Transverse colon (tissue), 4 donors: Measurements from ENCODE around the gene MAPKAP1. TPM values are rescaled to one million over a fixed set of nuclear protein-coding genes. Genes with fewer than 3 reads are reported as not detected.

Experiments used
- DNase-seq: peaks from one replicate; pipeline ENCODE4 v3.0.0-alpha.2; 2019
- H3K27ac ChIP-seq, 4 donors: fragments of 200-600 bp; sonication (generic); 2 replicates each; pipeline ENCODE4 v1.5.1; 2016 to 2018; ENCODE audit warnings: inconsistent platforms in 4 of 4
- H3K27me3 ChIP-seq: fragments of 200-600 bp; sonication (generic); 2 replicates; pipeline ENCODE4 v1.5.1; 2017; ENCODE audit warnings: inconsistent platforms
- H3K36me3 ChIP-seq, 4 donors: fragments of 200-600 bp; sonication (generic); 2 replicates each; pipeline ENCODE4 v1.5.1; 2017 to 2019; ENCODE audit warnings: inconsistent platforms in 4 of 4
- H3K4me1 ChIP-seq, 4 donors: fragments of 200-600 bp; sonication (generic); 2 replicates each; pipeline ENCODE4 v1.5.1; 2017 to 2020; ENCODE audit warnings: inconsistent platforms in 4 of 4
- H3K4me3 ChIP-seq, 4 donors: fragments of 200-600 bp; sonication (generic); 1 replicate in 1 of 4; 2 replicates in 3 of 4; pipeline versions ENCODE4 v1.5.1 to v1.6.1; 2017 to 2019; ENCODE audit warnings: inconsistent platforms in 4 of 4
- H3K9me3 ChIP-seq, 2 donors: fragments of 200-600 bp; sonication (generic); 2 replicates each; pipeline ENCODE4 v1.5.1; 2017 to 2019; ENCODE audit warnings: inconsistent platforms in 2 of 2
- CTCF ChIP-seq, 5 experiments: fragments of 200-600 bp in 3 of 5; fragments of 450-650 bp in 2 of 5; sonication (generic) in 3 of 5; IDR thresholded peaks; 1 replicate in 2 of 5; 2 replicates in 3 of 5; pipeline ENCODE4 v1.5.1; 2016 to 2017; ENCODE audit warnings: antibody characterized with exemption in 5 of 5, inconsistent platforms in 3 of 5, mild to moderate bottlenecking in 2 of 5, moderate library complexity in 1 of 5
- EP300 ChIP-seq: sonication (generic); formaldehyde crosslinking; IDR thresholded peaks from one replicate; pipeline ENCODE4 v1.6.1; 2017; ENCODE audit warnings: antibody characterized with exemption, low read depth
- POLR2A ChIP-seq: fragments of 450-650 bp; IDR thresholded peaks from one replicate; pipeline ENCODE4 v1.6.1; 2016; ENCODE audit warnings: antibody characterized with exemption, mild to moderate bottlenecking, moderate library complexity
- POLR2AphosphoS5 ChIP-seq, 3 donors: sonication (generic); formaldehyde crosslinking; IDR thresholded peaks; one replicate each; pipeline ENCODE4 v1.6.1; 2016; ENCODE audit warnings: antibody characterized with exemption in 3 of 3
- WGBS, 2 donors: methylation state at CpG; one replicate each; pipeline ENCODE4 v1.1.5; 2018; ENCODE audit warnings: low coverage in 1 of 2; 5-methylcytosine and 5-hydroxymethylcytosine counted together
- in situ Hi-C, 4 donors: fragments of 200-750 bp; cut with MboI; loops; one replicate each; pipeline versions ENCODE4 v1.15.0 to v1.15.1; 2017; ENCODE audit warnings: low sequenced_read_pairs in 3 of 4, low pct_ligation_motif_present in 1 of 4, low pct_unique_long_range_greater_than_20kb in 1 of 4
- intact Hi-C: fragments of 100-400 bp; cut with DNase I; formaldehyde crosslinking; loops from one replicate; pipeline ENCODE4 v1.15.1; 2023; ENCODE audit warnings: low total_unique reads
- total RNA-seq, 4 donors: library from RNA; depleted of rRNA; stranded (reverse); fragments of >200 nt; gene quantifications; one replicate each; pipeline ENCODE4 v1.1.0, GENCODE V29; 2016

The MAPKAP1 gene
- total RNA-seq, 4 donors from 2014 or later: 59.8 to 83.4 (median 71.2) TPM

- WGBS, 2 donors: 95 to 100% methylated on average over 2 to 8 of the region's 8 CpGs
- no peaks in the 10 kb centered on the region for H3K27me3 ChIP-seq
- intact Hi-C loops (no loop called here), in situ Hi-C loops (no loop called here)
- H3K4me3 ChIP-seq: no peak overlapping the region
- no peak for DNase-seq
- peak overlapping the region in 2 of 4 donors; percentile 10 to 15 for H3K27ac ChIP-seq
- peaks cover 0 to 6% of the 10 kb centered on the region in 2 donors for H3K9me3 ChIP-seq
- peaks cover 0 to 1% (median 0%) of the 10 kb centered on the region in 4 donors for H3K36me3 ChIP-seq
- no peaks in the 10 kb centered on the region for H3K4me1 ChIP-seq
- TF ChIP-seq EP300: no peak
- TF ChIP-seq POLR2A: no peak
- no peak for TF ChIP-seq POLR2AphosphoS5 (IDR thresholded peaks at IDR 0.05)
- TF ChIP-seq CTCF (IDR thresholded peaks at IDR 0.05): no peak
Observed at GRCh38 chr9:125461636-125462190, 245.3 kb downstream of the MAPKAP1 start.

- intact Hi-C loops: no loop called here
- Histone ChIP-seq H3K4me3 (no peak overlapping the region), H3K9me3 (peaks cover 0 to 8% of the 10 kb centered on the region in 2 donors), H3K27ac (peak overlapping the region in 1 of 4 donors; percentile 15), H3K4me1 (no peaks in the 10 kb centered on the region), H3K36me3 (peaks cover 0 to 8% (median 0%) of the 10 kb centered on the region in 4 donors), H3K27me3 (no peaks in the 10 kb centered on the region)
- peak; percentile 20 for DNase-seq
- 74 to 80% methylated on average over 1 to 8 of the region's 8 CpGs for WGBS, 2 donors
- TF ChIP-seq POLR2AphosphoS5 (IDR thresholded peaks at IDR 0.05): peak in 2 of 3 donors; percentile 15 to 45
- no peak for TF ChIP-seq POLR2A
- in situ Hi-C loops: no loop called here
Observed at GRCh38 chr9:125460883-125461635, 245.9 kb downstream of the MAPKAP1 start.

GRCh38 chr9:125460346-125460745, 246.7 kb downstream of the MAPKAP1 start:
- in situ Hi-C loops: no loop called here
- 84 to 90% methylated on average over 2 to 7 of the region's 7 CpGs for WGBS, 2 donors
- no peak overlapping the region for H3K4me3 ChIP-seq
- no peak for TF ChIP-seq POLR2AphosphoS5 (IDR thresholded peaks at IDR 0.05)
- no peak for TF ChIP-seq CTCF (IDR thresholded peaks at IDR 0.05)
- TF ChIP-seq EP300: no peak
- no peak for TF ChIP-seq POLR2A
- peaks cover 0 to 13% of the 10 kb centered on the region in 2 donors for H3K9me3 ChIP-seq
- peak overlapping the region in 1 of 4 donors; percentile 6 for H3K27ac ChIP-seq
- H3K27me3 ChIP-seq: no peaks in the 10 kb centered on the region
- DNase-seq: no peak
- no peaks in the 10 kb centered on the region for H3K4me1 ChIP-seq
- intact Hi-C loops: no loop called here
- H3K36me3 ChIP-seq: peaks cover 0 to 9% (median 0%) of the 10 kb centered on the region in 4 donors

GRCh38 chr9:125457357-125457756, 249.7 kb downstream of the MAPKAP1 start:
- DNase-seq: no peak
- in situ Hi-C loops (no loop called here), intact Hi-C loops (no loop called here)
- Histone ChIP-seq H3K9me3 (peaks cover 0 to 13% of the 10 kb centered on the region in 2 donors), H3K4me1 (no peaks in the 10 kb centered on the region), H3K4me3 (no peak overlapping the region), H3K27ac (no peak overlapping the region), H3K27me3 (no peaks in the 10 kb centered on the region), H3K36me3 (peaks cover 0 to 9% (median 0%) of the 10 kb centered on the region in 4 donors)
- WGBS, 2 donors: 80 to 98% methylated on average over 1 of the region's 1 CpG
- no peak for TF ChIP-seq CTCF (IDR thresholded peaks at IDR 0.05)
- TF ChIP-seq POLR2A: no peak
- no peak for TF ChIP-seq POLR2AphosphoS5 (IDR thresholded peaks at IDR 0.05)
- no peak for TF ChIP-seq EP300
